Uterus (tissue), 4 donors: ENCODE results near the gene INAVA. TPM values are rescaled to one million over a fixed set of nuclear protein-coding genes. Genes with fewer than 3 reads are reported as not detected.
"Not testable (repeated sequence)": the region's sequence is repeated elsewhere in the genome, so short reads cannot be mapped to it uniquely, and the experiment has no call there.

Experiments used
- DNase-seq, 2 donors: peaks; one replicate each; pipeline ENCODE4 v3.0.0-alpha.2; 2019 to 2020
- H3K27ac ChIP-seq, 2 donors: fragments of 200-600 bp; sonication (generic); 1 replicate in 1 of 2; 2 replicates in 1 of 2; pipeline ENCODE4 v1.5.1; 2016 to 2018
- H3K27me3 ChIP-seq, 2 donors: fragments of 200-600 bp; sonication (generic); one replicate each; pipeline ENCODE4 v1.5.1; 2018 to 2019; ENCODE audit warnings: control low read depth in 1 of 2
- H3K36me3 ChIP-seq, 2 donors: fragments of 200-600 bp; sonication (generic); one replicate each; pipeline ENCODE4 v1.5.1; 2019; ENCODE audit warnings: control low read depth in 1 of 2
- H3K4me1 ChIP-seq, 2 donors: fragments of 200-600 bp; sonication (generic); one replicate each; pipeline ENCODE4 v1.5.1; 2018 to 2019; ENCODE audit warnings: control low read depth in 1 of 2
- H3K4me3 ChIP-seq, 2 donors: fragments of 200-600 bp; sonication (generic); 1 replicate in 1 of 2; 2 replicates in 1 of 2; pipeline ENCODE4 v1.5.1; 2018 to 2019; ENCODE audit warnings: mild to moderate bottlenecking in 1 of 2
- H3K9me3 ChIP-seq, 2 donors: fragments of 200-600 bp; sonication (generic); one replicate each; pipeline ENCODE4 v1.5.1; 2019; ENCODE audit warnings: control low read depth in 1 of 2
- POLR2A ChIP-seq, 2 donors: fragments of 450-650 bp; IDR thresholded peaks; one replicate each; pipeline ENCODE4 v1.6.1; 2016; ENCODE audit warnings: antibody characterized with exemption in 2 of 2, mild to moderate bottlenecking in 1 of 2, moderate library complexity in 1 of 2
- intact Hi-C: fragments of 100-400 bp; cut with DNase I; formaldehyde crosslinking; loops from one replicate; pipeline ENCODE4 v1.15.1; 2023; ENCODE audit warnings: low total_unique reads
- small RNA-seq: library from RNA; depleted of rRNA; stranded (forward); fragments of <200 nt; gene quantifications from one replicate; pipeline ENCODE3, GENCODE V24; 2016
- total RNA-seq, 4 donors: library from RNA; depleted of rRNA in 3 of 4; stranded (reverse); fragments of >200 nt in 3 of 4; gene quantifications; one replicate each; pipeline versions ENCODE4 v1.1.0 to v1.2.4, GENCODE V29; 2014 to 2023
- TF ChIP-seq, protein P1 (sequence below), 4 experiments: fragments of 200-600 bp in 2 of 4; fragments of 450-650 bp in 2 of 4; sonication (generic) in 2 of 4; IDR thresholded peaks; one replicate each; pipeline ENCODE4 v1.5.1; 2016 to 2019; ENCODE audit warnings: antibody characterized with exemption in 4 of 4, mild to moderate bottlenecking in 2 of 4, moderate library complexity in 1 of 4
- donor health status: DM: yes; HTN: yes; CAD: no.

The INAVA gene
- total RNA-seq, 4 donors from 2014 or later, result 0.59 to 8.5 (median 1.5) TPM; not detected in 1

DNA sequence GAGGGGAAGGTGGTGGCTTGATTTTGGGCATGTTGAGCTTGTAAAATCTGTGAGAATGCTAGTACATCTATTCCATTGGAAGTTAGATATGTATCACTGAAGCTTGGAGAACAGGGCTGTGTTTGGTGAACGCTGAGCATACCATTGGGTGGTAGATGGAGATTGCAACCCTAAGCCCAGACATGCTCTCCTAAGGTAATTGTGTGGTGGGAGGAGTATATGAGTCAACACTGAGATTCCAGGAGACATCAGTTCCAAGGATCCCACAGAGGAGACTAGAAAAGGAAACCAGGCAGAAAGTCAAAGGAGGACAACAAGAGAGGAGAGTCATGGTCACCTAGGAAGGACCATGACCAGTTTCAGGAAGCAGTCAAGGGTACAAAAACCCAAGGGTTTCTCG lies 68.4 kb downstream of the INAVA start:
- Histone ChIP-seq H3K27me3 (no peaks in the 10 kb centered on the region), H3K4me3 (no peak overlapping the region), H3K36me3 (no peaks in the 10 kb centered on the region), H3K4me1 (no peaks in the 10 kb centered on the region), H3K9me3 (no peaks in the 10 kb centered on the region), H3K27ac (no peak overlapping the region)
- TF ChIP-seq POLR2A (IDR thresholded peaks at IDR 0.05), result no peak
- TF ChIP-seq, protein P1, sequence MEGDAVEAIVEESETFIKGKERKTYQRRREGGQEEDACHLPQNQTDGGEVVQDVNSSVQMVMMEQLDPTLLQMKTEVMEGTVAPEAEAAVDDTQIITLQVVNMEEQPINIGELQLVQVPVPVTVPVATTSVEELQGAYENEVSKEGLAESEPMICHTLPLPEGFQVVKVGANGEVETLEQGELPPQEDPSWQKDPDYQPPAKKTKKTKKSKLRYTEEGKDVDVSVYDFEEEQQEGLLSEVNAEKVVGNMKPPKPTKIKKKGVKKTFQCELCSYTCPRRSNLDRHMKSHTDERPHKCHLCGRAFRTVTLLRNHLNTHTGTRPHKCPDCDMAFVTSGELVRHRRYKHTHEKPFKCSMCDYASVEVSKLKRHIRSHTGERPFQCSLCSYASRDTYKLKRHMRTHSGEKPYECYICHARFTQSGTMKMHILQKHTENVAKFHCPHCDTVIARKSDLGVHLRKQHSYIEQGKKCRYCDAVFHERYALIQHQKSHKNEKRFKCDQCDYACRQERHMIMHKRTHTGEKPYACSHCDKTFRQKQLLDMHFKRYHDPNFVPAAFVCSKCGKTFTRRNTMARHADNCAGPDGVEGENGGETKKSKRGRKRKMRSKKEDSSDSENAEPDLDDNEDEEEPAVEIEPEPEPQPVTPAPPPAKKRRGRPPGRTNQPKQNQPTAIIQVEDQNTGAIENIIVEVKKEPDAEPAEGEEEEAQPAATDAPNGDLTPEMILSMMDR (IDR thresholded peaks at IDR 0.05), result no peak
- intact Hi-C loops, result no loop called here
- no peak for DNase-seq

- H3K27me3 ChIP-seq, H3K4me3 ChIP-seq, H3K4me1 ChIP-seq, H3K27ac ChIP-seq, DNase-seq, H3K9me3 ChIP-seq, intact Hi-C loops, H3K36me3 ChIP-seq: not testable (repeated sequence)
Observed at GRCh38 chr1:200963888-200964287, 69.2 kb downstream of the INAVA start.

Small RNA genes within 50 kb of the gene (small RNA-seq; reads per million reads assigned to genes)
- gene RNU6-704P, result not detected

Other genes starting within 250 kb of the INAVA start
- gene DDX59, start 225.0 kb upstream of the INAVA start, total RNA-seq, result 10 to 100 TPM in 3 of 4 donors, 1 to 10 TPM in 1; 8.2 to 30.5 (median 22.0) TPM
- gene CAMSAP2, start 156.0 kb upstream of the INAVA start, total RNA-seq, result 10 to 100 TPM; 31.0 to 64.8 (median 47.7) TPM
- under 1 TPM in 1 of 4 donors, not detected in 3; 0.28 TPM for gene GPR25, start 21.9 kb upstream of the INAVA start, total RNA-seq
- 10 to 100 TPM in 1 of 4 donors, 1 to 10 TPM in 2, under 1 TPM in 1; 0.29 to 11.3 (median 2.4) TPM for gene KIF21B, start 128.8 kb downstream of the INAVA start, total RNA-seq
- under 1 TPM in 1 of 4 donors, not detected in 3; 0.07 TPM for gene CACNA1S, start 217.5 kb downstream of the INAVA start, total RNA-seq
- not detected for gene ASCL5, start 232.3 kb downstream of the INAVA start, total RNA-seq